Glutamatergic neuron (in vitro differentiated cells): ENCODE results near the gene RFXANK. TPM values are rescaled to one million over a fixed set of nuclear protein-coding genes. Genes with fewer than 3 reads are reported as not detected.
A peak's percentile ranks its signal among the peaks of the same experiment; 100 is the strongest.

ENCODE experiments used
- DNase-seq: peaks from one replicate; pipeline ENCODE4 v3.0.0; 2022
- H3K27ac Mint-ChIP-seq: one replicate; pipeline ENCODE4 v1.8.0; 2020; ENCODE audit warnings: mild to moderate bottlenecking, mixed read lengths, inconsistent platforms; ENCODE audit not compliant: unreplicated experiment
- H3K27me3 Mint-ChIP-seq: one replicate; pipeline ENCODE4 v1.8.0; 2020; ENCODE audit warnings: mild to moderate bottlenecking, moderate library complexity, mixed read lengths, inconsistent platforms; ENCODE audit not compliant: unreplicated experiment
- H3K36me3 Mint-ChIP-seq: one replicate; pipeline ENCODE4 v1.8.0; 2020; ENCODE audit warnings: mild to moderate bottlenecking, mixed read lengths, inconsistent platforms; ENCODE audit not compliant: unreplicated experiment
- H3K4me1 Mint-ChIP-seq: one replicate; pipeline ENCODE4 v1.8.0; 2020; ENCODE audit warnings: mild to moderate bottlenecking, low read depth, mixed read lengths, inconsistent platforms; ENCODE audit not compliant: unreplicated experiment
- H3K4me3 Mint-ChIP-seq: one replicate; pipeline ENCODE4 v1.8.0; 2020; ENCODE audit warnings: mild to moderate bottlenecking, mixed read lengths, inconsistent platforms; ENCODE audit not compliant: unreplicated experiment
- H3K9me3 Mint-ChIP-seq: one replicate; pipeline ENCODE4 v1.8.0; 2020; ENCODE audit warnings: mild to moderate bottlenecking, moderate library complexity, mixed read lengths, inconsistent platforms; ENCODE audit not compliant: unreplicated experiment
- CTCF ChIP-seq: fragments of 200-600 bp; sonication (generic); IDR thresholded peaks from one replicate; pipeline ENCODE4 v1.5.0; 2021; ENCODE audit not compliant: partially characterized antibody, unreplicated experiment
- total RNA-seq: library from RNA; stranded (reverse); fragmentation: NEBNext Ultra II Directional; extraction: Animal tissue kit (Norgen Biotek cat#: 25700); gene quantifications from one replicate; pipeline ENCODE4 v1.2.1, GENCODE V29; 2021; ENCODE audit not compliant: unreplicated experiment

The RFXANK gene
- total RNA-seq, 1 donor from 2014 or later = 73.5 TPM

GRCh38 chr19:19159534-19159933 is 32.5 kb upstream of the RFXANK start:
- Mint-ChIP-seq H3K4me1 (no peaks in the 10 kb centered on the region), H3K27ac (no peak overlapping the region), H3K9me3 (peaks cover 5% of the 10 kb centered on the region), H3K27me3 (peaks cover 5% of the 10 kb centered on the region), H3K4me3 (no peak overlapping the region), H3K36me3 (peaks cover 3% of the 10 kb centered on the region)
- TF ChIP-seq CTCF = no peak
- no peak for DNase-seq

- Mint-ChIP-seq H3K9me3 (peaks cover 5% of the 10 kb centered on the region), H3K4me1 (no peaks in the 10 kb centered on the region), H3K27me3 (peaks cover 5% of the 10 kb centered on the region), H3K4me3 (no peak overlapping the region), H3K27ac (no peak overlapping the region), H3K36me3 (peaks cover 3% of the 10 kb centered on the region)
- no peak for TF ChIP-seq CTCF
- DNase-seq = no peak
These were observed 31.5 kb upstream of the RFXANK start for GRCh38 chr19:19160461-19161035.

DNA sequence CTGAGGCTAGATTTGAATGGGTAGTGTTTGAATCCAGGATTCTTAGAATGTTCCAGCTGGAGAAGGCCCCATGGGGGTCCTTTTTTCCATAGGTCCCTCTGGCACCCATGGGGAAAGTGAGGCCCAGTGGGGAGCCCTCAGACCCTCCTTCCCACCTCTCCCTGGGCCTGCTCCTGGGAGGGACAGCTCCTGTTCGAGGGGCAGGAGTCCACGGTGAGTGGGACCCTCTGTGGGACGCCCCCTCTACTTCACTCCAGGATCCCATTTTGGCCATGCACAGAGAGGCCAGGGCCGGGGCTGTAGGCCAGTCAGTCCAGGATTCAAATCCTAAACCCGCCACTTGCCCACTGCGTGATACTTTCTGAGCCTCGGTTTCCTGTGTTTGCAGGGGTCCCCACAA is 29.6 kb upstream of the RFXANK start:
- H3K27me3 Mint-ChIP-seq = peaks cover 5% of the 10 kb centered on the region
- H3K9me3 Mint-ChIP-seq = peaks cover 1% of the 10 kb centered on the region
- no peaks in the 10 kb centered on the region for H3K4me1 Mint-ChIP-seq
- no peak overlapping the region for H3K4me3 Mint-ChIP-seq
- DNase-seq = no peak
- no peaks in the 10 kb centered on the region for H3K36me3 Mint-ChIP-seq
- peak overlapping the region; percentile 66 for H3K27ac Mint-ChIP-seq
- no peak for TF ChIP-seq CTCF

- H3K27ac Mint-ChIP-seq = no peak overlapping the region
- no peak overlapping the region for H3K4me3 Mint-ChIP-seq
- H3K27me3 Mint-ChIP-seq = peaks cover 11% of the 10 kb centered on the region
- H3K4me1 Mint-ChIP-seq = peaks cover 3% of the 10 kb centered on the region
- DNase-seq = no peak
- H3K36me3 Mint-ChIP-seq = no peaks in the 10 kb centered on the region
- H3K9me3 Mint-ChIP-seq = peaks cover 3% of the 10 kb centered on the region
- no peak for TF ChIP-seq CTCF
These were observed 26.7 kb upstream of the RFXANK start for GRCh38 chr19:19165396-19165795.

GRCh38 chr19:19167612-19168011 is 24.4 kb upstream of the RFXANK start:
- TF ChIP-seq CTCF = no peak
- Mint-ChIP-seq H3K27me3 (peaks cover 10% of the 10 kb centered on the region), H3K27ac (no peak overlapping the region), H3K4me1 (peaks cover 8% of the 10 kb centered on the region), H3K4me3 (no peak overlapping the region), H3K9me3 (peaks cover 3% of the 10 kb centered on the region), H3K36me3 (no peaks in the 10 kb centered on the region)
- no peak for DNase-seq
